ENCODE results near the gene MICAL2. TPM values are rescaled to one million over a fixed set of nuclear protein-coding genes. Genes with fewer than 3 reads are reported as not detected.

Gene MICAL2, protein sequence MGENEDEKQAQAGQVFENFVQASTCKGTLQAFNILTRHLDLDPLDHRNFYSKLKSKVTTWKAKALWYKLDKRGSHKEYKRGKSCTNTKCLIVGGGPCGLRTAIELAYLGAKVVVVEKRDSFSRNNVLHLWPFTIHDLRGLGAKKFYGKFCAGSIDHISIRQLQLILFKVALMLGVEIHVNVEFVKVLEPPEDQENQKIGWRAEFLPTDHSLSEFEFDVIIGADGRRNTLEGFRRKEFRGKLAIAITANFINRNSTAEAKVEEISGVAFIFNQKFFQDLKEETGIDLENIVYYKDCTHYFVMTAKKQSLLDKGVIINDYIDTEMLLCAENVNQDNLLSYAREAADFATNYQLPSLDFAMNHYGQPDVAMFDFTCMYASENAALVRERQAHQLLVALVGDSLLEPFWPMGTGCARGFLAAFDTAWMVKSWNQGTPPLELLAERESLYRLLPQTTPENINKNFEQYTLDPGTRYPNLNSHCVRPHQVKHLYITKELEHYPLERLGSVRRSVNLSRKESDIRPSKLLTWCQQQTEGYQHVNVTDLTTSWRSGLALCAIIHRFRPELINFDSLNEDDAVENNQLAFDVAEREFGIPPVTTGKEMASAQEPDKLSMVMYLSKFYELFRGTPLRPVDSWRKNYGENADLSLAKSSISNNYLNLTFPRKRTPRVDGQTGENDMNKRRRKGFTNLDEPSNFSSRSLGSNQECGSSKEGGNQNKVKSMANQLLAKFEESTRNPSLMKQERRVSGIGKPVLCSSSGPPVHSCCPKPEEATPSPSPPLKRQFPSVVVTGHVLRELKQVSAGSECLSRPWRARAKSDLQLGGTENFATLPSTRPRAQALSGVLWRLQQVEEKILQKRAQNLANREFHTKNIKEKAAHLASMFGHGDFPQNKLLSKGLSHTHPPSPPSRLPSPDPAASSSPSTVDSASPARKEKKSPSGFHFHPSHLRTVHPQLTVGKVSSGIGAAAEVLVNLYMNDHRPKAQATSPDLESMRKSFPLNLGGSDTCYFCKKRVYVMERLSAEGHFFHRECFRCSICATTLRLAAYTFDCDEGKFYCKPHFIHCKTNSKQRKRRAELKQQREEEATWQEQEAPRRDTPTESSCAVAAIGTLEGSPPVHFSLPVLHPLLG
- 32.2 and 258 TPM in 2 replicates for total RNA-seq

DNA sequence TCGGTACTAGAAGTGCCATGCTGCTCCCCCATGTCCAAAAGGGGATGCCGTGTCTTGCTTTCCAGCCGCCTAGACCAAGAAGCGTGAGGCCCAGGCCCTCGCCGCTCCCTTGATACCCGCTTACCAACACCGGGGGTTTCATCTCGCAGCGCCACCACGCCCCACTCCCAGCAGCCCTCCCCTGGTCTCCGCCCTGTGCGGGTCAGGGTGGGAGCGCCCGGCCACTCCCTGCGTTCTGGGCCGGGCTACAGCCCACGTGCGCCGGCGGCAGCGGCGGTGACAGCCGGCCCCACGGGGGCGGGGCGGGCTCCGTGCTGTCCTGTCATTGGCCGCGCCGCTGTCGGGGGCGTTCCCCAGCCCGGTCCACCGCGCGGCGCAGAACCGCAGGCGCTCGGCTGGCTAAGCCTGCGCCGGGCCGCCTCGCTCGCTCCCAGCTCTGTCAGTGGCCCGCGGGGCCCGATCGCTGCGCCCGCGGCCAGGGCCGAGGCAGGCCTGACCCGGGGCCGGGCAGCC is at the start of gene MICAL2:
Gene MICAL2 (plus strand): TSS at position 390 of the 513 bp plus-strand sequence. CDS start 51,566 bp downstream, outside the sequence.

Small RNA genes lying within 50 kb of the gene (small RNA-seq; reads per million reads assigned to genes)
- gene MIR6124: not detected

Other genes starting within 250 kb of the MICAL2 start
- gene DKK3, start 102.0 kb upstream of the MICAL2 start, total RNA-seq: 770 and 1,126 TPM in 2 replicates

Measured in placental epithelial cell (primary cell).